HG02759 (cell line): Measurements from ENCODE around the gene EDAR.

ENCODE experiments used
- ATAC-seq: cut with Tn5 transposase; IDR thresholded peaks from one replicate; pipeline ENCODE4 v1.9.1; 2021; ENCODE audit warnings: mild to moderate bottlenecking, moderate library complexity; ENCODE audit not compliant: unreplicated experiment

Gene EDAR

GRCh38 chr2:109005686-109006204 is 16.7 kb upstream of the EDAR start:
- no peak for ATAC-seq

- no peak for ATAC-seq
Measured at GRCh38 chr2:109001201-109001600, 12.2 kb upstream of the EDAR start.

GRCh38 chr2:109000738-109001137 is 11.7 kb upstream of the EDAR start:
- no peak for ATAC-seq

GRCh38 chr2:108998911-108999310 is 9.9 kb upstream of the EDAR start:
- no peak for ATAC-seq

- no peak for ATAC-seq
Measured at GRCh38 chr2:108994178-108994577, 5.2 kb upstream of the EDAR start.

GRCh38 chr2:108993095-108993937 is 4.3 kb upstream of the EDAR start:
- ATAC-seq, result no peak

GRCh38 chr2:108988076-108988795 is 784 bp downstream of the EDAR start:
- no peak for ATAC-seq

GRCh38 chr2:108986916-108987510 is 2.0 kb downstream of the EDAR start:
- ATAC-seq, result no peak

- no peak for ATAC-seq
Measured at GRCh38 chr2:108983610-108984009, 5.4 kb downstream of the EDAR start.

- no peak for ATAC-seq
Measured at GRCh38 chr2:108983061-108983460, 6.0 kb downstream of the EDAR start.

- no peak for ATAC-seq
Measured at GRCh38 chr2:108982259-108982679, 6.8 kb downstream of the EDAR start.

- ATAC-seq, result no peak
Measured at GRCh38 chr2:108981846-108982245, 7.2 kb downstream of the EDAR start.

- ATAC-seq, result no peak
Measured at GRCh38 chr2:108980076-108980475, 8.9 kb downstream of the EDAR start.

- ATAC-seq, result no peak
Measured at GRCh38 chr2:108979461-108979860, 9.6 kb downstream of the EDAR start.

GRCh38 chr2:108978709-108979111 is 10.3 kb downstream of the EDAR start:
- ATAC-seq, result no peak

GRCh38 chr2:108975613-108976435 is 13.2 kb downstream of the EDAR start:
- ATAC-seq, result no peak

GRCh38 chr2:108974674-108975073 is 14.3 kb downstream of the EDAR start:
- no peak for ATAC-seq

- ATAC-seq, result no peak
Measured at GRCh38 chr2:108972663-108973062, 16.4 kb downstream of the EDAR start.

- ATAC-seq, result no peak
Measured at GRCh38 chr2:108971661-108972566, 17.1 kb downstream of the EDAR start.

- ATAC-seq, result no peak
Measured at GRCh38 chr2:108970369-108970768, 18.7 kb downstream of the EDAR start.
